Measurements from ENCODE around the gene PPHLN1.
"Not testable (repeated sequence)": the region's sequence is repeated elsewhere in the genome, so short reads cannot be mapped to it uniquely, and the experiment has no call there.

PPHLN1 gene

GRCh38 chr12:42370013-42370412 is 44.0 kb downstream of the PPHLN1 start:
- DNase-seq (ENCODE audit: low read depth in 3 of 3), result no peak

- no peak for DNase-seq (ENCODE audit: low read depth in 3 of 3)
Measured at GRCh38 chr12:42372154-42372791, 46.3 kb downstream of the PPHLN1 start.

- DNase-seq (ENCODE audit: low read depth in 3 of 3), result no peak
Measured at GRCh38 chr12:42373669-42374068, 47.7 kb downstream of the PPHLN1 start.

GRCh38 chr12:42380733-42381132 is 54.8 kb downstream of the PPHLN1 start:
- no peak for DNase-seq (ENCODE audit: low read depth in 3 of 3)

GRCh38 chr12:42382013-42382696 is 56.2 kb downstream of the PPHLN1 start:
- no peak for DNase-seq (ENCODE audit: low read depth in 3 of 3)

- no peak for DNase-seq (ENCODE audit: low read depth in 3 of 3)
Measured at GRCh38 chr12:42385326-42385841, 59.4 kb downstream of the PPHLN1 start.

GRCh38 chr12:42386308-42386707 is 60.3 kb downstream of the PPHLN1 start:
- no peak for DNase-seq (ENCODE audit: low read depth in 3 of 3)

- DNase-seq (ENCODE audit: low read depth in 3 of 3), result not testable (repeated sequence)
Measured at GRCh38 chr12:42388086-42388485, 62.1 kb downstream of the PPHLN1 start.

- no peak for DNase-seq (ENCODE audit: low read depth in 3 of 3)
Measured at GRCh38 chr12:42394429-42394828, 68.5 kb downstream of the PPHLN1 start.

- DNase-seq (ENCODE audit: low read depth in 3 of 3), result no peak
Measured at GRCh38 chr12:42396473-42397259, 70.7 kb downstream of the PPHLN1 start.

GRCh38 chr12:42402821-42403411 is 76.9 kb downstream of the PPHLN1 start:
- no peak for DNase-seq (ENCODE audit: low read depth in 3 of 3)

- DNase-seq (ENCODE audit: low read depth in 3 of 3), result no peak
Measured at GRCh38 chr12:42407306-42407705, 81.3 kb downstream of the PPHLN1 start.

- no peak for DNase-seq (ENCODE audit: low read depth in 3 of 3)
Measured at GRCh38 chr12:42409471-42409870, 83.5 kb downstream of the PPHLN1 start.

GRCh38 chr12:42410340-42410739 is 84.4 kb downstream of the PPHLN1 start:
- no peak for DNase-seq (ENCODE audit: low read depth in 3 of 3)

- no peak for DNase-seq (ENCODE audit: low read depth in 3 of 3)
Measured at GRCh38 chr12:42420395-42420794, 94.4 kb downstream of the PPHLN1 start.

- DNase-seq (ENCODE audit: low read depth in 3 of 3), result no peak
Measured at GRCh38 chr12:42421844-42422779, 96.1 kb downstream of the PPHLN1 start.

- DNase-seq (ENCODE audit: low read depth in 3 of 3), result no peak
Measured at GRCh38 chr12:42422785-42423184, 96.8 kb downstream of the PPHLN1 start.

- no peak for DNase-seq (ENCODE audit: low read depth in 3 of 3)
Measured at GRCh38 chr12:42426746-42427145, 100.8 kb downstream of the PPHLN1 start.

GRCh38 chr12:42428850-42429249 is 102.9 kb downstream of the PPHLN1 start:
- no peak for DNase-seq (ENCODE audit: low read depth in 3 of 3)

GRCh38 chr12:42432517-42433140 is 106.7 kb downstream of the PPHLN1 start:
- DNase-seq (ENCODE audit: low read depth in 3 of 3), result no peak

- DNase-seq (ENCODE audit: low read depth in 3 of 3), result no peak
Measured at GRCh38 chr12:42440608-42441007, 114.6 kb downstream of the PPHLN1 start.

All from stimulated activated CD4-positive, alpha-beta T cell treated with anti-CD3 and anti-CD28 coated beads, TNF-alpha, amount 100 ng/mL, for 4 hours (primary cell).